GM19035 (cell line): ENCODE results near the gene DMRT2.

Source experiments
- ATAC-seq: cut with Tn5 transposase; IDR thresholded peaks from one replicate; pipeline ENCODE4 v1.9.1; 2021; ENCODE audit not compliant: unreplicated experiment

DMRT2 gene

GRCh38 chr9:1046639-1047572 lies 3.3 kb upstream of the DMRT2 start:
- no peak for ATAC-seq

- no peak for ATAC-seq
Observed at GRCh38 chr9:1047591-1048230, 2.4 kb upstream of the DMRT2 start.

- ATAC-seq: no peak
Observed at GRCh38 chr9:1048231-1048619, 1.9 kb upstream of the DMRT2 start.

- ATAC-seq: no peak
Observed at GRCh38 chr9:1048811-1049210, 1.3 kb upstream of the DMRT2 start.

- ATAC-seq: no peak
Observed at GRCh38 chr9:1049641-1050040, 516 bp upstream of the DMRT2 start.

- ATAC-seq: no peak
Observed at GRCh38 chr9:1051210-1051583, 1.0 kb downstream of the DMRT2 start.

GRCh38 chr9:1051584-1052275 lies 1.6 kb downstream of the DMRT2 start:
- ATAC-seq: no peak

GRCh38 chr9:1052365-1053281 lies 2.5 kb downstream of the DMRT2 start:
- no peak for ATAC-seq

- ATAC-seq: no peak
Observed at GRCh38 chr9:1053282-1053621, 3.1 kb downstream of the DMRT2 start.

GRCh38 chr9:1053986-1054425 lies 3.8 kb downstream of the DMRT2 start:
- no peak for ATAC-seq

GRCh38 chr9:1055166-1055565 lies 5.0 kb downstream of the DMRT2 start:
- ATAC-seq: no peak

- no peak for ATAC-seq
Observed at GRCh38 chr9:1057910-1058309, 7.8 kb downstream of the DMRT2 start.

GRCh38 chr9:1058826-1059487 lies 8.8 kb downstream of the DMRT2 start:
- ATAC-seq: no peak

GRCh38 chr9:1065130-1065529 lies 15.0 kb downstream of the DMRT2 start:
- no peak for ATAC-seq

- ATAC-seq: no peak
Observed at GRCh38 chr9:1070692-1071091, 20.5 kb downstream of the DMRT2 start.

GRCh38 chr9:1071730-1072129 lies 21.6 kb downstream of the DMRT2 start:
- no peak for ATAC-seq

GRCh38 chr9:1073497-1073896 lies 23.3 kb downstream of the DMRT2 start:
- ATAC-seq: no peak

GRCh38 chr9:1077616-1078015 lies 27.5 kb downstream of the DMRT2 start:
- no peak for ATAC-seq

GRCh38 chr9:1083325-1083913 lies 33.3 kb downstream of the DMRT2 start:
- ATAC-seq: no peak

- ATAC-seq: no peak
Observed at GRCh38 chr9:1085086-1085485, 34.9 kb downstream of the DMRT2 start.
